Measurements from ENCODE around the gene ASPHD1.
"Not testable (repeated sequence)": the region's sequence is repeated elsewhere in the genome, so short reads cannot be mapped to it uniquely, and the experiment has no call there.

ASPHD1 gene, protein sequence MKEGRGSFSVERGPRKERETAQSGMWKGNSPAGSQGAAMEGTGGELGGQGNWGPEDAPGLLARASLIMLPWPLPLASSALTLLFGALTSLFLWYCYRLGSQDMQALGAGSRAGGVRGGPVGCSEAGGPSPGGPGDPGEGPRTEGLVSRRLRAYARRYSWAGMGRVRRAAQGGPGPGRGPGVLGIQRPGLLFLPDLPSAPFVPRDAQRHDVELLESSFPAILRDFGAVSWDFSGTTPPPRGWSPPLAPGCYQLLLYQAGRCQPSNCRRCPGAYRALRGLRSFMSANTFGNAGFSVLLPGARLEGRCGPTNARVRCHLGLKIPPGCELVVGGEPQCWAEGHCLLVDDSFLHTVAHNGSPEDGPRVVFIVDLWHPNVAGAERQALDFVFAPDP

DNA sequence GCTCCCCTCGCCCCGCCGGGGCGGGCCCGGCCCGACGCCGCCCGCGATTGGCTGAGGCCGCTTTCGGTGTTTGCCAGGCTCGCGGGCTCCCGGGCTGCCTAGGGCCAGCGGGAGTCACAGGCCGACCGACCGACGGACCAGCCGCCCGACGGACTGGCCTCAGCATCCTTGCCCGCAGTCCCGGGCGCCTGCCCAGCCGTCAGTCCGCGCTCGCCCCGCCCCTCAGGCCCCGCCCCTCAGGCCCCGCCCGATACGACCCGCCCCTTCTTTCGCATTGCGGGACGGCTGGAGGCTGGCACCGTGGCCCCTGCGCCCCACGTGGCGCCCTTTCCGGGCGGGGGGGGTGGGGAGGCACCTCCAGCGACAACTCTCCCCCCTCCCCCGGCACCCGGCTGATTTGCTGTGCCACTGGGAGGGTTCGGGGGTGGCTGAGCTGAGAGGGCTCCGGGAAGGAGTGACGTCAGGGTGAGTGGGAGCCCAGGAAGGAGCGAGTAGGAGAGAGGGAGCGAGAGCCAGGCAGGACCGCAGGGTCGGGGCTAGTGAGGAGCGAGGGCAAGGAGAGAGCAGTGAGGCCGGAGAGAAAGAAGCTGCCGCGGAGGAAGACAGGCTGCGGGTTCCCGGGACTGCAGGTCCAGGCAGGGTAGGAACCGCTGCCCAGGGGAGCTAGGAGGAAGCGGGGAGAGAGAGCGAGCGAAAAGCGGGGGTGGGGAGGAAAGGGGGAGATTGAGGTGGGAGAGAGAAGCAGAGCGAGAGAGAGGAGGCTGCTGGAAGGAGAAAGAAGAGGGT, at the start of gene ASPHD1:
TSS of gene ASPHD1 (plus strand) at position 387 of the 786 bp plus-strand sequence. CDS start 484 bp downstream, outside the sequence.
- DNase-seq = peak; percentile 80

DNA sequence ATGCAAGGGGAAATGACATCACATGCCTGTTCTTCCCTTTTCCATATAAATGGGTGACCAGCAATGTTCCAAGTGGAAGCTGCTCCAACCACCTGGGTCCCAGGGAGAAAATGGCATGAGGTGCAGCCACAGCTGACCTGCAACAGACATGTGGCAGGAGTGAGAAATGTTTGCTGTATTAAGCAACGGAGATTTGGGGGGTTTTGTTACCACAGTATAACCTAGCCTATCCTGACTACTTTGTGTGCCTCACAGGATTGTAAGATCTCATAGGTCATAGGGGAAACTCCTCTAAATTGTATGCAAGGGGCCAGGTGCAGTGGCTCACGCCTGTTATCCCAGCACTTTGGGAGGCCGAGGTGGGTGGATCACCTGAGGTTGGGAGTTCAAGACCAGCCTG, 49.3 kb upstream of the ASPHD1 start:
- DNase-seq = no peak

GRCh38 chr16:29852654-29853053, 47.6 kb upstream of the ASPHD1 start:
- no peak for DNase-seq

DNA sequence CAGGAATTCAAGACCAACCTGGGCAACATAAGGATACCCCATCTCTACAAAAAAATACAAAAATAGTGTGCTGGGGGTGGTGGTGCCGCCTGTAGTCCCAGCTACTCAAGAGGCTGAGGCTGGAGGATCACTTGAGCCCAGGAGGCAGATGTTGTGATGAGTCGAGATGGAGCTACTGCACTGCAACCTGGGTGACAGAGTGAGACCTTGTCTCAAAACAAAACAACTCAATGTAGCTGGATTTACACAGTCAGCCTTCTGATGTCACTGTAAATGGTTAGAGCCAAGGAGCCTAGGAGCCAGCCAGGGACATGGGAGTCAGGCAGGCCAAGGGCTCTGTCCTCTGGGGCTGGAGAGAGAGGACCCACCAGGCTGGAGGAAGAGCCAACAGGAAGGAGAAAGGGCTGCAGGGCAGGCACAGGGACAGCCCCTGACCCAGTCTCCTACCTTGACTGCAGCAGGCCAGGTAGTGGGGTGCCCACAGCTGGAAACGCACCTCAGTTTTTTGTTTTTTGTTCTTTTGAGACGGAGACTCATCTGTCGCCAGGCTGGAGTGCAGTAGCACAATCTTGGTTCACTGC, 45.7 kb upstream of the ASPHD1 start:
- no peak for DNase-seq

- no peak for DNase-seq
Observed at GRCh38 chr16:29857133-29857760, 43.0 kb upstream of the ASPHD1 start.

DNA sequence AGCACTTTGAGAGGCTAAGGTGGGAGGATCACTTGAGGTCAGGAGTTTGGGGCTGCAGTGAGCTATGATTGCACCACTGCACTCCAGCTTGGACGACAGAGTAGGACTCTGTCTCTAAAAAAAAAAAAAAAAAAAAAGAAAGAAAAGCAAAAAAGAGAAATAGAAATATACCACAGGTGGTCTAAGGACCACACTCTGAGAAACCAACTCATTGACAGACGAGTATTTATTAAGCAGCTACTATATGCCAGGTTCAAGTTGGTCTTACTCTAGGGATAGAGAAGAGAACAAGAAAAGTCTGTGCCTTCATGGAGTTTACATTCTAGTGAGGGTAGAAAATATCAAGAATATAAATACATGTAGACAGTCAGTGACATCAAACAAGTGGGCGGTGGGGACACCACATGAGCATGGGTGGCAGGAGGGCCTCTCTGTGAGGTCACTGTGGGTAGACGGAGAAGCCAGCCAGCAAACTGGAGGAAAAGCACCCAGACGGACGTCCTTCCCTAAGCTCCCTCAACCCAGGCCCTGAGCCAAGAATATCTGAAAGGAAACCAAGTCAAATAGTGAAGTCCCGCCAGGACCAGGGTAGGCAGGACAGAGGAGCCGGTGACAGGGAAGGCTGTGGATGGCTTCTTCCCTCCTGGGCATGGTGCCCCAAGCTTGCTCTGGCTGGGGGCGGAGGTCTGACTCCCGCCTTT, 42.0 kb upstream of the ASPHD1 start:
- no peak for DNase-seq

DNA sequence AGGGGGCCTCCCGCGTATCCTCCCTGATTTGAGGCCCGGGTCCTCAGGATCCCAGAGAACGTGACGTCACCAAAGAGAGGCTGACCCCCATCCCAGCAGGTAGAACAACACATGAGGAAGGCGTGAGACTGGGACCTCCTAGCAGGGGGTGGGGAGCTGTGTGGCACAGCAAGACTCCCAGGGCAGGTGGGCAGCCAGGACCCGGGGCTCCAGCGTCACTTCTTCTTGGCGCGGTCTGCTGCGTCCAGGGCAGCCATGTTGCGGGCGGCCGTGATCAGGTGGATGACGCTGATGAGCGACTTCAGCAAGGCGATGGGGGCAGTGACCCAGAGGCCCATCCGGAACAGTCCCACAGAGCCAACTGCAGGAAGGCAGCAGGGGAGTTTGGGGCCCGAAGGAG, 41.3 kb upstream of the ASPHD1 start:
- DNase-seq = no peak

DNA sequence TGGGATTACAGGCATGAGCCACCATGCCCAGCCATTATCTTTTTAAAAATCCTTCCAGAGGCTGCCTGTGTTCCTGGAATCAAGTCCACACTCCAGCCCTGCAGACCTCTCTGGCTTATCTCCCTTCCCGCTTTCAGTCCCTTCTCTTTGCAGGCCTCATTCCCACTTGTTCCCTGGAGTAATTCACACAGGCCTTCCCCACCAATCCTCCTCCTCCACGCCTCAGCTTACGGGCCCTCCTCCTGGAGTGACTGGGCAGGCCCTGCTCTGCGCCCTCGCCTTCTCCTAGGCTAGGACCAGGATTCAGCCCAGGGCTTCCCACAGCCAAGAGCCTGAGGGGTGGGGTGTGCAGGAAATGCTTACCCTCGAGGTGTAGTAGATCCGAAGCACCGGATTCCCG, 40.1 kb upstream of the ASPHD1 start:
- no peak for DNase-seq

DNA sequence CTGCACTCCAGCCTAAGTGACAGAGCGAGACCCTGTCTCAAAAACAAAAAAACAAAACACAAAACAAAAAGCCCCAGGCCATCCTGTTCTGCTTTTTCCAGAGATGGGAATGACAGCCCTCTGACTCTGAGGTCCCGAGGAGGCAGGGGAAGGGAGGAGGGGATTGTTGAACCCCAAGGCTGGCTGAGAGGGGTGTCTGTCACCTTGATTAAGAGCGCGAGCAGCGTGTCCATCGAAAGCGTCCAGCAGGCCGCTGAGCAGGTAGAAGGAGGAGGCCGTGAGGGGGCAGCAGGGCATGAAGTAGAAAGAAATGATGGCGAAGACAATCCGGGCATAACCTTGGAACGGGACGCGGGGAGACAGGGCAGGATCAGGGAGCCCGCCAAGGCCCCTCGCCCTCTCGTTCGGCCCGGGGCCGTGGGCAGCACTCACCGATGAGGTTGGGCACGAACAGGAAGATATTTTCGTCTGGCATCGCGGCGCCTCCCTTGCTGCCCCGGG, 37.9 kb upstream of the ASPHD1 start:
- DNase-seq = no peak

GRCh38 chr16:29862884-29863668, 37.2 kb upstream of the ASPHD1 start, which contains the start of gene CDIPT:
CDIPT (minus strand) TSS chr16:29863226; CDS start chr16:29862857, 369 bp downstream.
- DNase-seq = peak; percentile 95

DNA sequence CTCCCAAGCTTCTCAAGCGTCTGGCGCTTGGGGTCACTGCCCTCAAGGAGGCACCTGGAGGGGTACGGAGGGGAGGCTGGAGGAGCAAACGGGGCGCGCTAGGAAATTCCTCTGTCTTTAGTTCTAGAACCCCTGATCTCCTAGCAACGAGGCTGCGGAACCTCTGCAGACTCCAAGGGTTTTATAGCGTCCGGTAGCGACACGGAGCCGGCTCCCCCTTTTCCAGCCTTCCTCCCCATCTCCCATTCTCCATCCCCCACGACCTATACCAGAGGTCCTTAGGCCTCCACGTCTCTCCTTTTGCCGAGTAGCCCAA, 36.7 kb upstream of the ASPHD1 start:
- no peak for DNase-seq

GRCh38 chr16:29864205-29864604, 36.1 kb upstream of the ASPHD1 start:
- no peak for DNase-seq

- no peak for DNase-seq
Observed at GRCh38 chr16:29868396-29869009, 31.8 kb upstream of the ASPHD1 start.

GRCh38 chr16:29869067-29869466, 31.2 kb upstream of the ASPHD1 start:
- not testable (repeated sequence) for DNase-seq

DNA sequence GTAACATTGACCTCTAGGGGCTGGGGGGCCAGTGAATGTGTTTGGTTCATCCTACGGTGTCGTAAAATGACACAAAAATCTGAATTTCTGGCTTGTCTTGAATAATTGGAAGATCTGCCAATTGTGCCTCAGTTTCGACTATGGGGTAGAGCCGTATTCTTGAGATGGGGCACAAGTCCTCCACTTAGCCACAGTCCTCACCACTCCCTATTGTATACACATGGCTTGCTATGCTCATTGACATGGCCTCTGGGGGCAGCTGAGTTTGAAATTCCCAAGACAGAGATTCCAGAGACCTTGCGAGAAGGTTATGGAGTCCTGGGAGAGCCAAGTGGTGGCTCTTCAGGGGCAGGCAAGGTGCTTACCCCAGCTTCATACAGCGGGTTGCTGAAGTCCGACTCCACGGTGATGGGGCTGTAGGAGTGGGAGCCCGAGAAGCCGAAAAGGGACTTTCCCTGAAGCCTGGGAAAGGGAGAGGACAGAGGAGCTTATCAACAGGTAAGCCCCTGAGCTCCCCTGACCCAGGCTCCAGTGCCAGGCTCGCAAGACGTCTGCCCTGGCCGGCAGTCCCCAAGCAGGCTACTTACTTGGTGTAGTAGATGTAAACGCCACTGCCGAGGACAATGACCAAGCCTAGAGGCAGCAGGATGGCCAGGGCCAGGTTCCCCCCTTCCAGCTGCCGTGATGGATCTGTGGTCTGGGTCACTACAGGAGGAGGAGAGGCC, 28.3 kb upstream of the ASPHD1 start:
- no peak for DNase-seq

DNA sequence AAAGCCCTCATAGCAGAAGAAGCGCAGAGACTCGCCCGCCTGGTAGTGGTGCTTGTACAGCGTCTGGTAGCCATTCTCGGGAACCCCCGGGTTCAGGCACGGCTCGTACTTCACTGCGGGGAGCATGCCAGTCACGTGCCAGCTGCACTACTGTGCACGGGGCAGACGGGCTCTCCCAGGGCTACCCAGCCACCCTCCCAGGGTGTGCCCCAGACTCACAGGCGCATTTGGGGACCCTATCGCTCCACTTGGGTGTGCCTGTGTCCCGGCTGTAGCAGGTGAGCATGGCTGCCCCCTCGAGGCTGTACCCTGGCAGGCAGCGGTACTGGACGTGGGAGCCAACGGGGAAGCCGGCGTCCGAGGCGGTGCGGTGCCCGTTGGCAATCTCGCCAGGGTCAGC, 27.0 kb upstream of the ASPHD1 start:
- no peak for DNase-seq

- no peak for DNase-seq
Observed at GRCh38 chr16:29875206-29875605, 25.1 kb upstream of the ASPHD1 start.

- peak; percentile 34 for DNase-seq
Observed at GRCh38 chr16:29876217-29876593, 24.1 kb upstream of the ASPHD1 start.

GRCh38 chr16:29876594-29877249, 23.6 kb upstream of the ASPHD1 start:
- peak; percentile 65 for DNase-seq
